ENCODE results near the gene GDAP1L1.
"Not testable (repeated sequence)": the region's sequence is repeated elsewhere in the genome, so short reads cannot be mapped to it uniquely, and the experiment has no call there.

GDAP1L1 gene

GRCh38 chr20:44258226-44258890, 11.2 kb downstream of the GDAP1L1 start:
- DNase-seq: no peak

- no peak for DNase-seq
Observed at GRCh38 chr20:44264287-44264686, 17.2 kb downstream of the GDAP1L1 start.

DNA sequence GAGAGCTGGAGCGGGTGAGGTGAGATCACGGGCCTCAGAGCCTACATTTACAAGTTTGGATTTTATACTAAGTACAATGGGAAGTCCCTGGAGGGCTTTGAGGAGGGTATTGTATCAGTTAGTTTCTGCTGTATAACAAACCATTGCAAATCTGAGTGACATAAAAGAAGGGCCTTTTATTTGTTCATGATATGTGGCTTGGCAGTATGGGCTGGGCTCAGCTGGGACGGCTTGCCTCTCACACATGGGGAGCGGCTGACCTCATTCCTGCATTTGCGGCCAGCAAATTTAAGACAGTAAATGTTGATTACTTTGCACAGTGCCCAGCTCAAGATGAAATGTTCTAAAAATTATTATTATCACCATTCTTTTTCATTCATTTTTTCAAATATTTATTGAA, 21.7 kb downstream of the GDAP1L1 start:
- DNase-seq: no peak

DNA sequence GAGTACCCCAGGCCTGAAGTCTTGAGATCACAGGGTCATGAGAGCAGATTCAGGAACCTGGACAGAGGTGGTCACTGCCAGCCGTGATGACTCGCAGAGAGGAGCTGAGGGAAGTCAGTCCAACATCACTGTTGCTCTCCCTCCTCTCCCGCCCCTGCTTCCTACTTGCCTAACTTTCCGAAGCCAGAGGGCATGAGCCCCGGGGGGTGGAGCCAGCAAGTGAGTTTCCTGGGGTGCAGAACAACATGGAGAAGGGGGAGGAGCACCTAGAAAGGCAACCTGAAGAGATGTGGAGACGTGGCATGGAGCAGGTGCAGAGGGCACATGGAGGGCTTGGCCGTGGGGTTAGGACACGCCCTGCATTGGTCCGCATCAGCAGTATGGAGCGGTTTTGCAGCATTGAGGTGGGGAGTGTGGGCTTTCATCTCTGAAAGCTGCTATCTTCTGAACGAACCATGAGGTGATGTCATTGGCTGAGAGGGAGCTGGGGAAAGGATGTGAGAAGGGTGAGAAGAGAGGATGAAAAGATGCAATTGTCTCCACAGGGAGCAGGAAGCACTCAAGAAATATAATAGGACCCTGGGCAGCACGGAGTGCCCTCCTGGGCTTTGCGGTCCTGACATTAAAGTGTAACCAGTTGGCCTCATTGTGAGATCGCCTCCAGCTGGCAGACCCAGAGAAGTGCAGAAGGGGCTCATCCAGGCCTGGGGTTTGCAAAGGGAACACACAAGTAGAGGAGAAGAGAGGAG, 25.0 kb downstream of the GDAP1L1 start:
- DNase-seq: no peak

GRCh38 chr20:44273231-44274215, 26.4 kb downstream of the GDAP1L1 start:
- DNase-seq: no peak

GRCh38 chr20:44274303-44275017, 27.4 kb downstream of the GDAP1L1 start:
- no peak for DNase-seq

GRCh38 chr20:44279228-44279627, 32.1 kb downstream of the GDAP1L1 start:
- peak; percentile 58 for DNase-seq

DNA sequence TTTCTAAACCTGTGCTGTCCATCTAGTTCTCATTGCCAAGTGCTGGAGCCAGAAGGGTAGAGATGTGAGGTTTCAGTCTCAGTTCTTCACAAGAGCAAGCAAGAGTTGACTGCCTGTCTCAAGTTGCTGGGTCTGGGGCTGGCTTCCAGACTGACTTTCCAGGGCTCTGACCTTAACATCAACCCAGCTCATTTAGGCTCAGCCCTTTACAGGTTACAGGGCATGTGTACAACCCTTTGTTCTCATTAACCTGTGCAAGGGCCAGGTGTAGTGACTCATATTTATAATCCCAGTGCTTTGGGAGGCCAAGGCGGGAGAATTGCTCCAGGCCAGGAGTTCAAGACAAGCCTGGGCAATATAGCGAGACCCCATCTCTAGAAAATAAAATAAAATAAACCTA, 33.3 kb downstream of the GDAP1L1 start:
- no peak for DNase-seq

DNA sequence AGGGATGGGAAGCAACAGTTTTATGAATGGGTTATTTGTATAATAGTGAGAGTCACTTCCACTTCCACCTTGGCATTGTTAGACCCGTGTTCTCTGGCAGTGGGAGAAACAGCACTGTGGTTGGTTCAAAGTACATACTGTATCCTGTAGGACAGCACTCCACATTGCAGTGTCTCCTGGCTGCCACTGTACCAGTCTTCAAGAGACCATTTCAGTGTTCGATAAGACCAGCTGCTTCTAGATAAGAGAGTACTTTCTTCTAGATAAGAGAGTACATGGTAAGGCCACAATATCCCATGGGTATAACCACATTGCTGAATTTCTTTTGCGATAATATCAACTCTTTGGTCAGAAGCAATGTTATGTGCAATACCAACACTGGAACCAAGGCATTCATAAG, 35.1 kb downstream of the GDAP1L1 start:
- DNase-seq: no peak

- peak; percentile 4 for DNase-seq
Observed at GRCh38 chr20:44284032-44284431, 36.9 kb downstream of the GDAP1L1 start.

- no peak for DNase-seq
Observed at GRCh38 chr20:44287272-44288097, 40.4 kb downstream of the GDAP1L1 start.

DNA sequence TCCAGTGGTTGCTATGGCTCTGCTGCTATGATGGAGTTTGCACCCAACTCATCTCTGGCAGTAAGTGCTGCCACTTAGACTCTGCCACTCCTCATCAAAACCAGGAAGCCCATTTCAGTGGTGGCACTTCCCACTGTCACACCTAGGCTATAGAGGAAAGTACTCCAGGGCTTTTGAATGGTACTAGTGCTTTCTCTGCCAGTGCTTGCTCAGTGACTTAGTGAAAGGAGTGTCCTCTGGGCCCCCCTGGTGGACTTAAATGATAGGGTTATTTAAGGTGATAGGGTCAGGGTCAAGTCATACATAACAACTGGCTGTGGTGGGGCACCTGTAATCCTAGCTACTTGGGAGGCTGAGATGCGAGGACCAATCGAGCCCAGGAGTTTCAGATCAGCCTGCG, 41.1 kb downstream of the GDAP1L1 start:
- no peak for DNase-seq

DNA sequence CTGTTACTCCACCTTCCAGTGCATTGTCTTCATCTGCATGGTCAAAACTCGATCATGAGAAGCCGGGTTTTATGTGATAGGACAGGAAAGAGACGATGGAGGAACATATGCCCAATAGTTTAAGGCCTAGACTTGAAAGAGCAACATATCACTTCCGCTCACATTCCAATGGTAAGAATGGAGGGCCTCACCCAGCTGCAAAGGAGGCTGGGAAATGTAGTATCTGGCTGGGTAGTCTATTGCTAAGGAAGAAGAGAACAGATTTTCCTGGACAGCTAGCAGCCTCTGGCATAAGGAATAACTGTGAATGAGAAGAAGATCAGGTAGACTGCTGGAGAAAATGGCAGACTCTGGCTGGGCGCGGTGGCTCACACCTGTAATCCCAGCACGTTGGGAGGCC, 44.6 kb downstream of the GDAP1L1 start:
- DNase-seq: no peak

GRCh38 chr20:44296011-44296410, 48.9 kb downstream of the GDAP1L1 start:
- no peak for DNase-seq

DNA sequence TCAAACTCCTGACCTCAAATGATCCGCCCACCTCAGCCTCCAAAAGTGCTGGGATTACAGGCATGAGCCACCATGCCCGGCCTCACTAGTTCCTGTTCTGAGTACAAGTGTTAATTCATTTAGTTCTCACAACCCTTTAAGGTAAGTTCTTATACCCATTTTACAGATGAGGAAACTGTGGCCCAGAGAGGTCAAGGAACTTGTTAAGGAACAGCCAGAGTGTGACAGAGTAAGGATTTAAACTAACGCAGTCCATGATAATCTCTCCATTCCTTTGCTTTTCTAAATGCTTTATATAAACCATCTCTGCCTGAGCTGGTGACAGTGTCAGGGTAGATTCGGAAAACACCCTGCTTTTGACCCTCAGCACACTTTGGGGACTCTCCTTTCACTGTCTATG, 50.6 kb downstream of the GDAP1L1 start:
- no peak for DNase-seq

DNA sequence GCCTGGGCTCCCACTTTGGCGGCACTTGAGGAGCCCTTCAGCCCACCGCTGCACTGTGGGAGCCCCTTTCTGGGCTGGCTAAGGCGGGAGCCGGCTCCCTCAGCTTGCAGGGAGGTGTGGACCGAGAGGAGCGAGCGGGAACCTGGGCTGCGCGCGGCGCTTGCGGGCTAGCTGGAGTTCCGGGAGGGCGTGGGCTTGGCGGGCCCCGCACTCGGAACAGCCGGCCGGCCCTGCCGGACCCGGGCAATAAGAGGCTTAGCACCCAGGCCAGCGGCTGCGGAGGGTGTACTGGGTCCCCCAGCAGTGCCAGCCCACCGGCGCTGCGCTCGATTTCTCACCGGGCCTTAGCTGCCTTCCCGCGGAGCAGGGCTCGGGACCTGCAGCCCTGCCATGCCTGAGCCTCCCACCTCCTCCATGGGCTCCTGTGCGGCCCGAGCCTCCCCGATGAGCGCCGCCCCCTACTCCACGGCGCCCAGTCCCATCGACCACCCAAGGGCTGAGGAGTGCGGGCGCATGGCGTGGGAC, 52.0 kb downstream of the GDAP1L1 start:
- DNase-seq: not testable (repeated sequence)

- DNase-seq: no peak
Observed at GRCh38 chr20:44301285-44301684, 54.2 kb downstream of the GDAP1L1 start.

GRCh38 chr20:44302026-44302669, 55.0 kb downstream of the GDAP1L1 start:
- DNase-seq: no peak

DNA sequence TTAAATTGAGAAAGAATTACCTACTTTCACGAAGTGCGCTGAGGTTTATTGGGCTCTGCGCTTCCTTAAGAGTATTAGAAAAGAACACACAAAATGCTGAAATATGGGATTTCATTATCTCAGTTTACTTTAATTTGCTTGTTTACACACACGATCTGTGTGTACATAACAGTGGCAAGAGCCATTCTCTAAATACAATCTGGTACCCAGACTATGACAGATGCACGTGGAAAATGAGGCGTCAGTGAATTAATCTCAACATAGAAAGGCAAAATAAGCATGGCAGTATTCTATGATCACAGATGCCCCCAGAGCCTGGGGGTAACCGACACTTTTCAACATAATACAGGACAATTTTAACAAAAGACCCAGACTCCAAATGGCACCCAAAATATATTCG, 55.6 kb downstream of the GDAP1L1 start:
- DNase-seq: no peak

- DNase-seq: no peak
Observed at GRCh38 chr20:44304383-44304782, 57.3 kb downstream of the GDAP1L1 start.

DNA sequence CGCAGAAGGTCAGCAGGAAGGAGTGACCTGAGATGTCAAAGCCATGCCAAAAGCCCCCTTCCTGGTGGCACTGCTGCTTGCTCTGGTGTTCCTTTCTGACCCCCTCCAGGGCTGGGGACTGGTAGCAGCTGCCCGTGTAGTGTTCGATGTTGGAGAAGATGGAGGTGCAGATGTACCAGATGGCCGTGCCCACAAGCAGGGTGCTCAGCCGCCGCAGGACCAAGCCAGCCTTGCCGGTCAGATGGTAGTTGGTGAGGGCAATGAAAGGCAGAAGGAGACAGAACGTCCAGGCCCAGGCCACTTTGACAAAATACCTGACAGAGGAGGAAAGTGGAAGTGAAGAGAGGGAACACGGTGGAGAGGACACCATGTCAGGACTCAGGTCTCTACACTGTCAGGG, 59.8 kb downstream of the GDAP1L1 start:
- no peak for DNase-seq
